MM.1S (cell line): ENCODE results near the gene ZNF549.

ENCODE experiments used
- CTCF ChIP-seq: fragments of 300-600 bp; sonication (generic); IDR thresholded peaks from 2 replicates; pipeline ENCODE4 v1.5.1; 2016; ENCODE audit warnings: antibody characterized with exemption, low read length, mixed read lengths
- EZH2 ChIP-seq: fragments of 300-600 bp; sonication (generic); optimal IDR thresholded peaks from 2 replicates; pipeline ENCODE3; 2017; ENCODE audit warnings: low read depth, mild to moderate bottlenecking, antibody characterized with exemption, low read length, mixed read lengths
- EZH2phosphoT487 ChIP-seq: fragments of 300-600 bp; sonication (generic); IDR thresholded peaks from 2 replicates; pipeline ENCODE4 v1.6.1; 2018; ENCODE audit warnings: antibody characterized with exemption, low read length

GRCh38 chr19:57511484-57511883, 15.7 kb upstream of the ZNF549 start:
- TF ChIP-seq CTCF: no peak
- no peak for TF ChIP-seq EZH2
- no peak for TF ChIP-seq EZH2phosphoT487
